Brain pericyte (primary cell): ENCODE data around the gene URM1.

Source experiments
- DNase-seq: peaks from one replicate; pipeline ENCODE4 v3.0.0-alpha.2; 2012; ENCODE audit warnings: low read depth, low spot score

Gene URM1

DNA sequence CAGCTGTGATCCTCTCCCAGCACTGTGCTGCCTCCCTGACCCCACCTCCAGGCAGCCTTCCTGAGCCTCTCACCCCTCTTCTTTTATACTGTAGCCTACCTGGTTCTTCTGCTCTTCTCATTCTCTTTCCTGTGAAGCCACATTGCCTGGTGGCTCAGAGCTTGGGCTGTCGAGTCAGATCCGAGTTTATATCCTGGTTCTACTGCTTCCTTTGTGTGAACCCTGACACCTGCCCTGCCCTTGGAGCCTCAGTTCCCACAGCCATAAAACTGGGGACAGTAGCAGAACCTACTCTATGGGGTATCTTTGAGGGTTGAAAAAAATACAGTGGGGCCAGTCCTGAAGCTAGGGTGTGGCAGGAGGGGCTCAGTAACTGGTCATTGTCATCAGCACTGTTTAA lies 22.0 kb upstream of the URM1 start:
- DNase-seq, result no peak

DNA sequence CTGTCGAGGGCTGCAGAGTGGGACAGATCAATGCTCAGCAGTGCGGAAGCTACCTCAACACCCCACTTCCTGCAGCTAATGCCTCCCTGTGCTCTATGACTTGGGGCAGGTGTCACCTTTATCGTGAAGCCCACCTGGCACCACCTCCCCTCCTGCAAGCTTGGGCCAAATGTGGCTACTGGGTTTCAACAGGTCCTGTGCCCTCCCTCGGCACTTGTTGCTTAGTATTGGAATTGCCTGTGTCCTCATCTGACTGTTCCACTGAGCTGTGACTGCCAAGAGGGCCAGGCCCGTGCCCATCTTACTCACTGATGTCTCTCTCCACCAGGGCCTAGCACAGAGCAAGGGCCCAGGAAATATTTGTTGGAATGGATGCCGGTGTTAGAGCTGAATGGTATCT lies 21.4 kb upstream of the URM1 start:
- no peak for DNase-seq

DNA sequence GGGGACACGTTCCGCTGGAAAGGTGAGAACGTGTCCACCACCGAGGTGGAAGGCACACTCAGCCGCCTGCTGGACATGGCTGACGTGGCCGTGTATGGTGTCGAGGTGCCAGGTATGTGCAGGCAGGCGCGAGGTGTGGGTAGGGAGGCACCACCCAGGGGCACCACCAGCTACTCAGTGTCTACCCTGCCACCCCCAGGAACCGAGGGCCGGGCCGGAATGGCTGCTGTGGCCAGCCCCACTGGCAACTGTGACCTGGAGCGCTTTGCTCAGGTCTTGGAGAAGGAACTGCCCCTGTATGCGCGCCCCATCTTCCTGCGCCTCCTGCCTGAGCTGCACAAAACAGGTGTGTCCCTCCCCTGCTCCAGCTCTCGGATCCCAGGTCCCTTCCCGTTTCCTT lies 15.7 kb upstream of the URM1 start:
- DNase-seq, result no peak

DNA sequence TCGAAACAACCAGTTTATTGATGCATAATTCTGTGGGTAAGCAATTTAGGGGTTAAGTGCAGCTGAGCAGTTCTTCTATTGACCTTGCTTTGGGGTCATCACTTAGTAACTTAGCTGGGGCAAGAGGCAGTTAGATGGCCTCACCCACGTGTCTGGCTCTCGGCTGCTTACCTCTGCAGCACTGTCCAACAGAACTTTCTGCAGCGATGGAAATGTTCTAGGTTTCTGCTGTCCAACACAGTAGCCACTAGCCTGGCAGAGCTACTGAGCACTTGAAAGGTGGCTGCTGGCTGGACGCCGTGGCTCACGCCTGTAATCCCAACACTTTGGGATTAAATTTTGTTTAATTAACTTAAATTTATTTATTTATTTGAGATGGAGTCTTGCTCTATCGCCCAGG lies 13.1 kb upstream of the URM1 start:
- DNase-seq, result no peak

DNA sequence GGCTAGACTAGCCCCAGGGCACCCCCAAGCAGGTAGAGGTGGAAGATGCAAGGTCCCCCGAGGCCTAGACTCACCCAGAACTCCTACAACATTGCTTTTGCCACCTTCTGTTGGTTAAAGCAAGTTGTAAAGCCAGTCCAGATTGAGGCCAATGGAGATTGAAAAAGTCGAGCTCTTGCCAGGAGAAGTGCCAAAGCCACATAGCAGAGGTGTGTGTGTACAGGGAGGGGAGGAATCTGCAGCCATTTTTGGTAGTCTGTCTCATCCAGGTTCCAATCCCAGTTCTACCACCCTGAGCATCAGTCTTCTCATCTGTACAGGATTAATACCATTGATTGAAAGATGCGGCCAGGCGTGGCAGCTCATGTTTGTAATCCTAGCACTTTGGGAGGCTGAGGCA lies 12.3 kb upstream of the URM1 start:
- DNase-seq, result no peak

DNA sequence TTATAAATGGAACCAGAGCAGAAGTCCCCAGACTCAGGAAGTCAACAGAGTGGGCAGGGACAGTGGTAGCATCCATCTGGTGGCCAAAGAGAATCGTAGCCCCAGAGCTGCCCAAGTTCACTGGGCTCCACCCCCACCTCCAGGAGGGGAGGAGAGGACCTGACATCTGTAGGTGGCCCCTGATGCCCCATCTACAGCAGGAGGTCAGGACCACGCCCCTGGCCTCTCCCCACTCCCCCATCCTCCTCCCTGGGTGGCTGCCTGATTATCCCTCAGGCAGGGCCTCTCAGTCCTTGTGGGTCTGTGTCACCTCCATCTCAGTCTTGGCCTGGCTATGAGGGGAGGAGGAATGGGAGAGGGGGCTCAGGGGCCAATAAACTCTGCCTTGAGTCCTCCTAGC lies 10.3 kb upstream of the URM1 start:
- no peak for DNase-seq

DNA sequence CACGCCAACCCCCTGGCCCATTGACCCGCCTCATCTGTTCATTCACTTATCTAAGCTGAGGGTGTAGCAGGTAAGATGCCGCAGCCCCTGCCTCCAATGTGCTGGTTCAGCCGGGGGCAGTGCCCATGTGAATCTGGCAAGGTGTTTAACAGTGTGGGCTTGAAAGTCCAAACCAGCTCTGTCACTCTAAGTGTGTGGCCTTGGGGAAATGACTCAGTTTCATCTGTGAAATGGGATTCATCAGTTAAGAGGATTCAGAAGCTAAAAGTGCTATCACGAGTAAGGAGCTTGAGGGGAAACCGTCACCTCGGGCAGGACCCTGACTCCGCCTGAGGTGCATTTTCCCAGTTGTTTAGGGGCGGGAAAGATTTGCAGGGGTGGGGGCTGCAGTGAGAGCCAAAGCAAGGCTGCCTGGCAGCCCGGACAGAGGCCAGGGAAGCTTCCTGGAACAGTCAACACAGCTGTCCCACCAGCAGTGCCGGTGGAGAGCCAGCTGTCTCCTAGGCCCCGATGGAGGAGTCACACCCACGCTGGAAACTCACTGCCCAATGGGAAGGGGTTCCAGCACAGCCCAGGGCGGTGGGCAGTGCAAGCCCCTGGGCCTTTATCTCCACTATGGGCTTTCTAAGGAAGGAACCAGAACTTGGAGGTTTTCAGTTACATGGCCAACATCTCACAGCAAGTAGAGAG lies 9.7 kb upstream of the URM1 start:
- DNase-seq, result no peak

DNA sequence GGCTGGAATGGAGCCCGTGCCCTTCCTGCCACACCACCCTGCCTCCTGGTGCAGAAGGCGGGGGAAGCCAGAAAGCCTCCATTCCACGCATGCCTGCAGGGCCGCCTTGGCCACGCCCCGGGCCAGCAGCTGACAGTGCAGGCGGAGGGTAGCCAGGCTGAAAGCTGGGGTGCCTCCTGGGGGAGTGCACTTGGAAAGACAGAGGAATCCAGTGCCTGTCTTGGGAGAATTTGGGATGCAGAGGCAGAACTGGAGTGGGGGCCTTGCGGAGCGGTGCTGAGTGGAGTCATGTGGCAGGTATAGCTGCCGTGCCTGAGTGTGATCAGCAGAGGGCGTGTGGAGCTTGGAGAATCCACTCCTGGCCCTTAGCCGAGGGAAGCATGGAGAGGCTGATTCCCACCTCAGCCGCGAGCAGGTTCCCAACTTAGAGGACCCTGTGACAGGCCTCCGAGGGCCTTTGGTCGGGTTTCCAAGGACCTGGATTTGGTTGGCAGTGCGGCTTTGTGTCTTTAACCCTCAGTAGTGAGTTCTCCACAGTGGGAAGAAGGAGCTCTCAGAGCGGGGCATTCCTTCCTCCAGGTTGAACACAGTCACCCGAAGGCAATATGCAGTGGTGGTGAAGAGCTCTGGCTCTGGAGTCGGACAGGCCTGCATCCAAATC lies 9.1 kb upstream of the URM1 start:
- DNase-seq, result peak; percentile 42

DNA sequence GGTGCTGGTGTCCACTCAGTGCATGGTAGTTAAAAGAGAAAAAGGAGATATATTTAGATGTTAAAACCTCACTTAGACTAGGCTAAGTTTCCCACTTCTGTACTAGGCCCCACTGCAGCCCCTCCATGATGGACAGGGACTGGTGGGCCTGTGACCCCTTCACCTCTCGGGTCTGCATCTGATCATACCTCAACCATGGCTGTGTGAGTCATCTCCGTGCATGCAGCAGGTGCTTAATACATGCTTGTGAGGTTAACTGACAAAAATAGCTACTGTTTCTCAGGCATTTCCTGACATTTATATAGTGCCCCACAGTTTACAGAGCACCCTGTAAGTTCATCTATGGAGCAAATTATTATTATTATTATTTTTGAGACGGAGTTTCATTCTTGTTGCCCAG lies 8.4 kb upstream of the URM1 start:
- DNase-seq, result no peak

DNA sequence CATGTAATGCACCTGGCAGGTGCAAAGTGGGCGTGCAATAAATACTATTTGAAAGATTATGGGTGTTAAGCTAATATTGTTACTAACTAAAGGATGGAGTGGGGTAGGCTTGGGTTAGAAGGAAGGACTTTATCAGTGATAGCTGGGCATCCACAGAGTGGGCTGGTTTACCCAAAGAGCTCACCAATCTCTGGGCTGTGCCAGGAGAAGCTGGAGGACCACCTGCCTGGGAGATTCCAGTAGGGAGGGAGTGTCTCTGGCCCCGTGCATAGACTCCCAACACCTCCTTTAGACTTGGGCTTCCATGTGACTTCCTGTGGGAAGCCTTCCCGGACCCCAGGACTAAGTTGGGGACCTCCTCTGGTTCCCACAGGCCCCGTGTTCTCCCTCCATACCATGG lies 5.6 kb upstream of the URM1 start:
- no peak for DNase-seq

DNA sequence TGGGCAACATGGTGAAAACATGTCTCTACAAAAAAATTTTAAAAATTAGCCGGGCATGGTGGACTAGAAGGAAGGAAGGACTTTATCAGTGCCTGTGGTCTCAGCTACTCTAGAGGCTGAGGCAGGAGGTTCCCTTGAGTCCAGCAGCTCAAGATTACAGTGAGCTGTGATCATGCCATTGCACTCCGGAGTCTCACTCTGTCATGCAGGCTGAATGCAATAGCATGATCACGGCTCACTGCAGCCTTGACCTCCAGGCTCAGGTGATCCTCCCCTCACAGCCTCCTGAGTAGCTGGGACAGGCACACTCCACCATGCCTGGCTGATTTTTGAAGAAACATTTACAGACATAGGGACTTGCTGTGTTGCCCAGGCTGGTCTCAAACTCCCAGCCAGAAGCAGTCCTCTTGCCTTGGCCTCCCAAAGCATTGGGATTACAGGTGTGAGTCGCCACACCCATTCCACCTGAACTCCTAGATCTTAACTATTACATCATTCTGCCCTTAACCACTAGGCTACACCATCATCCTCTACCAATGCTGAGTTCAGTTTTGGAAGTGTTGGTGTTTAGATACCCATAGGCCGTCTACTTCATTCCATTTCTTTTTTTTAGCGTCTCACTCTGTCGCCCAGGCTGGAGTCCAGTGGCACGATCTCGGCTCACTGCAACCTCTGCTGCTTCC lies 2.0 kb upstream of the URM1 start:
- no peak for DNase-seq

DNA sequence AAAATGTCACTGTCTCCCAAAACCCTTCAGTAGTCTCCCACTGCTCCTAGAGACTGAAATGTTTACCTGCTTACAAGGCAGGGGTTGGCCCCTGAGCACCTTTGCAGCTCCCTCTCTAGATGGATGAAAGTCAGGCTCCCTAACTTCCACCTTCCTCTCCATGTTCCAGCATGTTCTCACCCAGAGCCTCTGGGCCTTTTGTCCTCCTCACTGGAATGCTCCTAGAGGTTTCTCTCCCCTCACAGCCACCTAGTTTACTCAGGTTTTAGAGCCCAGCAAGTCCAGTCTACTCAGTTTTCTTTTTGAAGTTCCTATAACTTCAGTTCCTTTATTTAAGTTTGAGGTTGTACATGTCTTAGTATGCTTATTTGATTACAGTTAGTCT lies 815 bp upstream of the URM1 start:
- no peak for DNase-seq

DNA sequence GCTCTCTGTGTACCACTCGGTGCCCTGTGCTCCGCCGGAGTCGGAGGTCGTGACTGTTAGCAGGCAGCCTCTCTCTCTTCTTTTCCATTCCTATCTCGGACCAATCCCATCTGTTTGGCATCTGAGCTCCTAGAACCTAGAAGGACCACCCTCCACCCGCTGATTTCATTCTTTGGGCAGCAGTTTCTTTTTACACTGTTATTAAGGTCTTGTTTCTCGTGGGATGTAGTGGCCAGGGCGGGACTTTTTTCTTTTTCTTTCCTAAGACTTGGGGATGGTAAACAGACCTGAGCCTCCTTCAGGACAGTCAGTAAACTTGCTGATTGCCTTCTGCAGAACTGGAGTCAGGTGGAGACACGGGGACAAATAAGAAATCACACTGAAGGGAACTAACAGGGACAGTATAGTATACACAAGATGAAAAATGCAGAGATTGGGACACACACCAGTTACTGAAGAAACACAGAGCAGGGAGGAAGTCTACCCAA lies 500 bp downstream of the URM1 start:
- DNase-seq, result no peak

DNA sequence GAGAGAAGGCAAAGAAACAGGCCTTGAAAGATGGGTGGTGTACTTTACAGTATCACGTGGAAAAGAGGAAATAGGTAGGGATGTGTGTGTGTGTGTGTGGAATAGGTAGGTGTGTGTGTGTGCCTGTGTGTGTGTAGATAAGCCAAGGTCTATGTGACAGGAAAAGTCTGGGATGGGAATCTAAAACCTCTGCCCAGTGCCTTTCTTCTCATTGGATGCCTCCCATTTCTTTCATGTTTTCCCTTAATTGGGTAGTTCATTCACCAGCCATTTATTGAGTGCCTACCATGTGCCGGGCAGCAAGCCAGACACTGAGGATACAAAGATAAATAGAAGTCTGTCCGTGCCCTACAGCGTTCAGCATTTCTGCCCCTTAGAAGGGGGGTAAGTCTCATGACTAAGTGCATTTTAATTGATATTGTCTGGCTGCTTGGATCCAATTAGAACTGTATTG lies 1.0 kb downstream of the URM1 start:
- no peak for DNase-seq

DNA sequence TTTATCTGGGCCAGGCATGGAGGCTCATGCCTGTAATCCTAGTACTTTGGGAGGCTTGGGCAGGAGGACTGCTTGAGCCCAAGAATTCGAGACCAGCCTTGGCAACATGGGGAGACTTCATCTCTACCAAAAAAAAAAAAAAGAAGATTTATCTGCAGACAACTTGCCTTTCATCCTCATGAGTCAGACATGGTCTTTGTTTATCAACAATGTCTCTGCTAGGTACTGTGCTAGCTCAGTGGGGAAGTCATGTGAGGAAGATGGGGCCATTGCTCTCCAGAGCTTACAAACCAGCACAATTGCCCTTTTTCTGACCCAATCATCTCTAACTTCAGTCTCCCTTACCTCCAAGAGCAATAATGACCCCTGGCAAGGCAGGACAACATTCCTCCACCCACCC lies 1.6 kb downstream of the URM1 start:
- DNase-seq, result no peak

DNA sequence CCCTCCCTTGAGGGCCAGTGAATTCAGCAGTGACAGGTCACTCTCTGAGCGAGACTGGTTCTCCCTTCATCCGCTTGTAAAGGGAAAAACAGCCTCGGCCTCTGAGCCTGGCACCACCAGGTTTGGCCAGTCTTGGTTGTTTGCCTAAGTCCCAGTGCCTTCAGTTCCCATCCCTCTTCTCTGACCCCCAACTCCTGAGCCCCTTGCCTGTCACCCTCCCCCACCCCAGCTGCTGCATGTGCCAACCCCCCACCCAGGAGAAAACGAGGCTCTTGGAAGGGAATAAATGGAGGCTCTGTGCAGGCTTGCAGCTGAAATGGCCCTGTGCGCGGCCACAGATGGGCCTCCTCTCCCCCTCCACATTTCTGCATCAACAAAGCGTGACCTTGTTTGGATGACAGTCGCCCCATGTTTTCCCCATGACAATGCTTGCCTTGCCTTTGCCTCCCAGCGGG lies 3.1 kb downstream of the URM1 start:
- DNase-seq, result no peak

DNA sequence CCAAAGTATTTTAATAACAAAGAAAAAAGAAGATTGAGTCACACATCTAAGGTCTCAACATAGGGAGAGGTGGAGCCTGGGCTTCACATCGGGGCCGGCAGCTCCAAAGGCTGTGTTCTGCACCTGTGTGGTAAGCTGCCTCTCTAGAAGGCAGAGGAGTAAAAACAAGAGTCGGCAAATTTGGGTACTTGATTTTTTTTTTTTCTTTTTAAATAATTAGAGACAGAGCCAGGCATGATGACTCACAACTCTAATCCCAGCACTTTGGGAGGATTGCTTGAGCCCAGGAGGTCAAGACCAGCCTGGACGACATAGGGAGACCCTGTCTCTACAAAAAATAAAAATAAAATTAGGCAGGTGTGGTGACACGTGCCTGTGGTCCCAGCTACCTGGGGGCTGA lies 4.7 kb downstream of the URM1 start:
- no peak for DNase-seq

DNA sequence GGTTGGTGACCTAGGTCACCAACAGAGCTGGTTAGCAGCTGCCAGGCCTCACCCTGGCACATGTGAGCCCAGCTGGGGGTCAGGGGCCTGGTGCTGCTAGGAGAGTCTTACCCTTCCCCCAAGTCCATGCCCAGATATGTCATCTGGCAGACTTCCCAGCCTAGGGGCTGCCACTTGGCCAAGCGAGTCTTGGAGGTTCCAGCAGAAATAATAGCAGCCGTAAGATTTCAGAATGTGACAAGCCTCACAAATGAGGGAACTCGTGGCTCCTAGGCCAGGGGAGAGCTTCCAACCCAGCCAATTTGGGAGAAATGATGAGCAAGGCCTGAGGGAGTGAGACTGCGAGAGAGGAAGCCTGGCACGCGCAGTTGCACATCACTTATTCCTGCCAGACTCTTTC lies 11.1 kb downstream of the URM1 start:
- no peak for DNase-seq

DNA sequence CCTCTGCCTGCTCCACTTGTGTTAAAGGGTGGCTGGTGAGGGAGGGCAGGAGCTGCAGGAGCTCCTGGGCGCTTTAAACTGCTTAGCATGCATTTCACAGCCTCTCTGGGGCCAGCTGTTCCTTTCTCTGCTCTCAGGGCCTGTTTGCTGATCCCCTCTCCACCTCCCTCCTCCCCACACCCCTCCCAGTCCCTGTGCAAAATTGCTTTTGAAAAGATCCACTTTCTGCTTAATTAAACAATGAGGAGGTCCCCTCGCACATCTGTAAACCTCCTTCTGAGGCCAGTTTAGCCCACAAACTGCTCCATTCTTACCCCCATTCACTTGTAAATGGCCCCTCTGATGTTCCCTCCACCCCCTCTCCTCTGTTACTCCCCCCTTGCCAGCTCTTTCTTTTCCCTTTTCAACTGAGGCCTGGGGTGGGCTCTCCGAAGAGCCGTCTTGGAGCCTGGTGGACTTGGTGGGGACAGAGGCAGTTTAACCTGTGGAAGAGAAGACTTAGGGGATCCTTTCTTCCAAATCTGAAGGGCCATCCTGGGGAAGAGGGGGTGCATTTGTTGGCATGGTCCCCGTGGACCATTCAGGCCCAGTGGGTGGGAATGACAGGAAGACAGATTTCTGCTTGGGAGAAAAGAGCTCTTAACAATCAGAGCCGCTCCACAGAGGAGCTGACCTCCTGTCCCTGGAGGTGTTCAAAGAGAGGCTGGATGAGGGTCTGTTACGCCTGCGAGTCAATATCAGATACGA lies 12.0 kb downstream of the URM1 start:
- no peak for DNase-seq

DNA sequence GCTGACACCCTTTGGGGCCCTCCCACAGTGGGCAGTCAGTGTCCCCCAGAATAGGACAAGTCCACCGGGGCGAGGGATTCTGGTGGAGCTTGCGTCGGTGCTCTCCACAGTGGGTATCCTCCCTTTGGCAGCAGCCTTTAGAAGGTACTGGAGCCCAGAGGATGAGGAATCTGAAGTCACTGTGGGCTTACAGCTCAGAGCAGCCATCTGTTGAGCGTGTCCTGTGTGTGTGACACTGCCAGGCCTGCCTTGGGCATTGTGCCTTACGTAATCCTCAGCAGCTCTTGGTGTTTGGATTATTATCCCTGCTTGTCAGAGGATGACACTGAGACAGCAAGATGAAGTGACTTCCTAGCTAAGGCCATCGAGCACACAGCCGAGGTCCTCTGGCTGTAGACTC lies 12.6 kb downstream of the URM1 start:
- DNase-seq, result no peak

DNA sequence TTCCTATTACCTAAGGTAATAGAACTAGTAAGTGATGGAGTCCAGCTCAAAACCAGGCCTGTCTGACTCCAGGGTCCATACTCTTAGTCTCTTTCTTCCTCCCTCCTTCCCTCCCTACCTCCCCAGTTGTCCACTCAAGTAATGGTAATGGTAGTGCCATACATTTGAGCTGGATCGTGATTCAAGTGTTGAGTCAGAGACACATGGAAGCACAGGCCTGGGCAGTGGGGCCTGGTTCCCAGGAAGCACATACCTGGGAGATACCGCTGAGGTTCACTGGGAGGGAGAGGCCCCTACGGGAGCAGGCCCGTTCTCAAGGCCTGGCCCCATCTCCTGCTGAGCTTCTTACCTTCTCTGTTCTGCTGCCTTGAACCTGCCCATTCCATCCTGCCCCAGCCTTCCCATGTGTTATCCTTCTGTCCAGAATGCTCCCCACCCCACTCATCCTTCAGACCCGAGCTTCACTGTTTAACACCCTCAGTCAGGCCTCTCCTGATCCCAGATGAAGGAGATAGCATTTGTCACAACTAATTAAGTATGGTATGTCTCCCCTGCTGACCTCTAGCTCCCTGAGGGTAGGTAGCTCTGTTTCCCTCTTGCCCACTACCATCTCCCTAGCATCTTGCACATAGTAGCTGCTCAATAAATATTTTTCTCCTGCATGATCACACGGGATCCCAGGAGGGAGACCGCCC lies 13.8 kb downstream of the URM1 start:
- DNase-seq, result no peak
